Mesenchymal stem cell (in vitro differentiated cells and primary cell): ENCODE measurements around the gene PLIN4.

ENCODE experiments used
- DNase-seq: peaks from one replicate; pipeline ENCODE4 v3.0.0-alpha.2; 2013
- H2AFZ ChIP-seq: one replicate; pipeline ENCODE4 v1.6.1; 2013; ENCODE audit warnings: low read depth, mild to moderate bottlenecking, control low read depth, inconsistent platforms, low read length, moderate library complexity
- H2AK5ac ChIP-seq: 2 replicates; pipeline ENCODE4 v1.6.1; 2013; ENCODE audit warnings: low read length, moderate library complexity, mild to moderate bottlenecking, inconsistent platforms; ENCODE audit not compliant: severe bottlenecking
- H2BK120ac ChIP-seq: one replicate; pipeline ENCODE4 v1.6.1; 2013; ENCODE audit warnings: low read depth, mild to moderate bottlenecking, inconsistent platforms, low read length, moderate library complexity
- H2BK12ac ChIP-seq, 2 experiments: one replicate each; pipeline ENCODE4 v1.6.1; 2013; ENCODE audit warnings: inconsistent platforms in 2 of 2, low read length in 2 of 2, mild to moderate bottlenecking in 2 of 2, moderate library complexity in 2 of 2, control low read depth in 1 of 2
- H2BK15ac ChIP-seq: one replicate; pipeline ENCODE4 v1.6.1; 2013; ENCODE audit warnings: mild to moderate bottlenecking, low read depth, inconsistent platforms; ENCODE audit not compliant: poor library complexity, severe bottlenecking
- H2BK5ac ChIP-seq: 2 replicates; pipeline ENCODE4 v1.6.1; 2013; ENCODE audit warnings: low read depth, mild to moderate bottlenecking, low read length, control low read depth, inconsistent platforms; ENCODE audit not compliant: poor library complexity, severe bottlenecking
- H3K14ac ChIP-seq, 2 experiments: one replicate each; pipeline ENCODE4 v1.6.1; 2013; ENCODE audit warnings: inconsistent platforms in 2 of 2, low read length in 2 of 2, control low read depth in 1 of 2, mild to moderate bottlenecking in 1 of 2, moderate library complexity in 1 of 2
- H3K18ac ChIP-seq, 2 experiments: one replicate each; pipeline ENCODE4 v1.6.1; 2013; ENCODE audit warnings: inconsistent platforms in 2 of 2, low read length in 2 of 2, control low read depth in 1 of 2, low read depth in 1 of 2, mild to moderate bottlenecking in 1 of 2
- H3K23ac ChIP-seq, 2 experiments: one replicate each; pipeline ENCODE4 v1.6.1; 2013; ENCODE audit warnings: inconsistent platforms in 2 of 2, low read length in 2 of 2, mild to moderate bottlenecking in 2 of 2, moderate library complexity in 2 of 2, control low read depth in 1 of 2
- H3K27ac ChIP-seq: 2 replicates; pipeline ENCODE4 v1.5.1; 2013; ENCODE audit warnings: mild to moderate bottlenecking, moderate library complexity, low read length, control low read depth, inconsistent platforms; ENCODE audit not compliant: poor library complexity, severe bottlenecking
- H3K27me3 ChIP-seq, 2 experiments: 2 replicates each; pipeline versions ENCODE4 v1.6.1 to v1.7.0; 2013; ENCODE audit warnings: low read length in 2 of 2, mild to moderate bottlenecking in 2 of 2, moderate library complexity in 2 of 2, control low read depth in 1 of 2, inconsistent platforms in 1 of 2; ENCODE audit not compliant: control insufficient read depth in 1 of 2, insufficient read depth in 1 of 2
- H3K36me3 ChIP-seq, 2 experiments: 2 replicates each; pipeline versions ENCODE4 v1.6.1 to v1.7.0; 2013; ENCODE audit warnings: low read length in 2 of 2, control low read depth in 1 of 2, inconsistent platforms in 1 of 2, low read depth in 1 of 2, mild to moderate bottlenecking in 1 of 2; ENCODE audit not compliant: insufficient read depth in 2 of 2, control insufficient read depth in 1 of 2
- H3K4ac ChIP-seq, 2 experiments: one replicate each; pipeline ENCODE4 v1.6.1; 2013; ENCODE audit warnings: inconsistent platforms in 2 of 2, low read length in 2 of 2, mild to moderate bottlenecking in 2 of 2, moderate library complexity in 2 of 2, control low read depth in 1 of 2, low read depth in 1 of 2
- H3K4me1 ChIP-seq: 2 replicates; pipeline ENCODE4 v1.6.1; 2013; ENCODE audit warnings: low read depth, low read length, control low read depth; ENCODE audit not compliant: control insufficient read depth, insufficient read depth
- H3K4me2 ChIP-seq: 2 replicates; pipeline ENCODE4 v1.6.1; 2013; ENCODE audit warnings: low read length, mild to moderate bottlenecking, inconsistent platforms; ENCODE audit not compliant: poor library complexity, severe bottlenecking
- H3K4me3 ChIP-seq, 2 experiments: 2 replicates each; pipeline versions ENCODE4 v1.5.1 to v1.7.0; 2013; ENCODE audit warnings: low read length in 2 of 2, mild to moderate bottlenecking in 2 of 2, control low read depth in 1 of 2, low read depth in 1 of 2; ENCODE audit not compliant: insufficient read depth in 1 of 2
- H3K79me1 ChIP-seq: replicated peaks from 2 replicates; pipeline ENCODE4 v1.6.1; 2013; ENCODE audit warnings: mild to moderate bottlenecking, control low read depth, low read length, inconsistent platforms; ENCODE audit not compliant: poor library complexity, severe bottlenecking
- H3K9ac ChIP-seq: 2 replicates; pipeline ENCODE4 v1.7.0; 2013; ENCODE audit warnings: mild to moderate bottlenecking, low read length, moderate library complexity
- H3K9me3 ChIP-seq: 2 replicates; pipeline ENCODE4 v1.7.0; 2013; ENCODE audit warnings: mild to moderate bottlenecking, low read length; ENCODE audit not compliant: control insufficient read depth
- H4K8ac ChIP-seq: one replicate; pipeline ENCODE4 v1.6.1; 2013; ENCODE audit warnings: inconsistent platforms, mild to moderate bottlenecking, low read length, moderate library complexity
- H4K91ac ChIP-seq: one replicate; pipeline ENCODE4 v1.6.1; 2013; ENCODE audit warnings: mild to moderate bottlenecking, low read length, inconsistent platforms
- WGBS: methylation state at CpG from one replicate; pipeline ENCODE4 v1.1.7; 2013; ENCODE audit warnings: mixed read lengths; 5-methylcytosine and 5-hydroxymethylcytosine counted together

The PLIN4 gene

DNA sequence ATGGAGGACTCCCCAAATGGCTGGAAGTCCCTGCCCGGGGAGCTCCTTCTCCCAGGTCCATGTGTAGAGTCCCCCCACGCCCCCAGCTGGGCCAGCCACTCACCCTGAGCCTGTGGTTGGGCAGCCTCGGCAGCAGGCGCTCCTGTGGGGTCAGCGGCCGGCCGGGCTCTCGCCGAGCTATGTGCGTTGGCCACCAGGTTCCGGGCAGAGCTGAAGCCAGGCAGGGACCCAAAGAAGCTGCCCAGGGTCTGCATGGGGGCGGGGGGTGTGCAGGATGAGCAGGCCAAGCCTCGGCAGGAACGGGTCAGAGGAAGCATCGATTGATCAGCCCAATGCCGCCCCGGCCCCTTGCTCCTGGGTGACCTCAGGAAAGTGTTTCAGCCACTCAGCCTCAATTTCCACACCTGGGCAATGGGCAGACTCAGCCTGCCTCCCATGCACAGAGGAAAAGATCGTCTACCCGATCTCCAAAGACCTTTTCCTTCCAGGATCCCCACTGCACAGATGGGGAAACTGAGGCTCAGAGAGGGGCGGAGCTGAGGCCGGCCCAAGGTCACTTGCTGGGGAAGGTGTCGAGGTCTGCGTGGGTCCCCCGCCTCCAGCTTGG lies 732 bp downstream of the PLIN4 start:
- 91% methylated on average over 24 of the region's 24 CpGs for WGBS
- Histone ChIP-seq H2BK5ac (no peak overlapping the region), H3K14ac (no peak overlapping the region), H3K27me3 (peaks cover 0 to 25% of the 10 kb centered on the region in 2 experiments), H3K18ac (no peak overlapping the region), H2AK5ac (no peak overlapping the region), H3K4me3 (peak overlapping the region in 1 of 2 experiments; percentile 10), H3K9ac (no peak overlapping the region), H2BK120ac (no peak overlapping the region), H3K4ac (no peak overlapping the region), H3K23ac (no peak overlapping the region), H4K91ac (no peak overlapping the region), H2BK15ac (no peak overlapping the region), H2AFZ (no peak overlapping the region), H2BK12ac (no peak overlapping the region), H3K4me2 (no peak overlapping the region), H4K8ac (no peak overlapping the region), H3K9me3 (no peaks in the 10 kb centered on the region), H3K4me1 (peaks cover 25% of the 10 kb centered on the region), H3K27ac (no peak overlapping the region), H3K36me3 (no peaks in the 10 kb centered on the region), H3K79me1 (no peaks in the 10 kb centered on the region)
- no peak for DNase-seq

DNA sequence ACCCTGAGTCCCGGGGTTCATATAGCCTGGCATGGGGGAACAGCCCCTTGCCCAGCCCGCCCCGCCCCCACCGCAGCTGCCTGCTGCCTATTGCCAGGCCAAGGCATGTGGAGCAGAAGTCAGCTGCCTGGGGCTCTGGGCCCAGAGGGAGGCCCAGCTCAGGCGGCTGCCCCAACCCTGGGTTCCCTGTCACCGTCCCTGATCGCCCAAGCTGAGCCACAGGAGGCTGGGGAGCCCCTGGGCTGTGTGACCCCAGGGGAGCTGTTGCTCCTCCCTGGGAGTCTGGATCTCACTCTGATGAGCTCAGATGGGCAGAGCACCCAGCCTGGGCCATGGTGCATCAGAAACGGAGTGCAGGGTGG lies 1.4 kb downstream of the PLIN4 start:
- Histone ChIP-seq H3K27ac (no peak overlapping the region), H3K36me3 (no peaks in the 10 kb centered on the region), H3K4ac (no peak overlapping the region), H3K27me3 (peaks cover 0 to 25% of the 10 kb centered on the region in 2 experiments), H3K9ac (peak overlapping the region; percentile 36), H2BK5ac (no peak overlapping the region), H3K4me1 (peaks cover 25% of the 10 kb centered on the region), H4K8ac (no peak overlapping the region), H4K91ac (peak overlapping the region; percentile 46), H2BK120ac (no peak overlapping the region), H3K23ac (no peak overlapping the region), H3K18ac (no peak overlapping the region), H2AK5ac (no peak overlapping the region), H2BK12ac (no peak overlapping the region), H3K4me2 (no peak overlapping the region), H3K79me1 (no peaks in the 10 kb centered on the region), H2AFZ (no peak overlapping the region), H3K4me3 (no peak overlapping the region), H3K9me3 (no peaks in the 10 kb centered on the region), H2BK15ac (no peak overlapping the region), H3K14ac (no peak overlapping the region)
- no peak for DNase-seq
- WGBS = 74% methylated on average over 8 of the region's 8 CpGs

DNA sequence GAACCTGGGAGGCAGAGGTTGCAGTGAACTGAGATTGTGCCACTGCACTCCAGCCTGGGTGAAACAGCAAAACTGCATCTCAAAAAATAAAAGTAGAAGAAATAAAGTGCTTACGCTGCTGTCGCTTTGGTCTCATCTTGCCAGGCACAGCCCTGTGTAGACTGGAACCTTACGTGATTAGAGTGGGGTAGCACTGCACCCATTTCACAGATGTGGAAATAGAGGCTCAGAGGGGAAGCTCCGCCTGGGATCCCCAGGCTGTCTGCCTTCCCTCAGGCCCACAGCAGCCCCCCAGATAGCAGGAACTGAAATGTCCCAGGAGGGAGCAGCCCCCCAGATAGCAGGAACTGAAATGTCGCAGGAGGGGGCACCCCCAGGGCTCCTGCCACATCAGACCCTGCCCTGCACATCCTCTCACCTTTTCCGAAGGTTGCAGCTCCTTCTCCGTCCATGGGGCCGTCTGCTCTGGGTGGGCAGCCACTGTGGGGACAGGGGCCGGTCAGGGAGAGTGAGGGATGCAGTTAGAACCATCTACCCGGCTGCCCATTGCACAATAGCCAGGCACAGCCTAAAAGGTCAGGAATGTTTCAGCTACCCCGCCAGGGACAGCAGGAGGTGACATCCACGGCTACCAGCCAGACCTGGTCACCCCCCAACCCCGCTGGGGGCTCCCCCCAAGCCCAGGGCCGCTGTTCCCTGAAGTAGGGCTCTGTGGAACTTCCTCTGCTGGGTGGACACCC lies 1.9 kb downstream of the PLIN4 start:
- H3K4ac ChIP-seq = no peak overlapping the region
- whole genome bisulfite sequencing = 81% methylated on average over 14 of the region's 14 CpGs
- H2AFZ ChIP-seq = no peak overlapping the region
- no peaks in the 10 kb centered on the region for H3K79me1 ChIP-seq
- no peak overlapping the region for H3K4me2 ChIP-seq
- no peak overlapping the region for H3K27ac ChIP-seq
- no peak overlapping the region for H2BK120ac ChIP-seq
- H3K9ac ChIP-seq = no peak overlapping the region
- H4K8ac ChIP-seq = no peak overlapping the region
- H3K36me3 ChIP-seq = no peaks in the 10 kb centered on the region
- H2BK5ac ChIP-seq = no peak overlapping the region
- H3K9me3 ChIP-seq = no peaks in the 10 kb centered on the region
- no peak for DNase-seq
- H2AK5ac ChIP-seq = no peak overlapping the region
- H3K27me3 ChIP-seq = peaks cover 0 to 25% of the 10 kb centered on the region in 2 experiments
- H3K4me3 ChIP-seq = no peak overlapping the region
- H4K91ac ChIP-seq = no peak overlapping the region
- H2BK12ac ChIP-seq = no peak overlapping the region
- no peak overlapping the region for H3K18ac ChIP-seq
- H3K14ac ChIP-seq = no peak overlapping the region
- peaks cover 21% of the 10 kb centered on the region for H3K4me1 ChIP-seq
- no peak overlapping the region for H2BK15ac ChIP-seq
- no peak overlapping the region for H3K23ac ChIP-seq

DNA sequence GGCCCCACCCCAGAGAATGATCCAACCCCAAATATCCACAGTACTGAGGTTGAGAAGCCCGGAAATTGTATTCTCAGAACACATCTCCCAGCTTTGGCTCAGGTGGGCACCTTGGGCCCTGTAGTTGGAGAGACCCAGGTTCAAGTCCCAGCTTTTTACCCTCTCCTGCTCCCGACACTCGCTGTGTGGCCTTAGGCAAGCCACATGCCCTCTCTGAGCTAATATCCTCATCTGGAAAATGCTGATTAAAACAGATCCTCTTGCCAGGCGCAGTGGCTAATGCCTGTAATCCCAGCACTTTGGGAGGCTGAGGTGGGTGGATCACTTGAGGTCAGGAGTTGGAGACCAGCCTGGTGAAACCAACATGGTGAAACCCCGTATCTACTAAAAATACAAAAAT lies 2.6 kb downstream of the PLIN4 start:
- no peak overlapping the region for H2BK5ac ChIP-seq
- 85% methylated on average over 3 of the region's 5 CpGs for whole genome bisulfite sequencing

More for the DNA sequence above, 2.6 kb downstream of the PLIN4 start:
- no peak overlapping the region for H2AFZ ChIP-seq
- H3K4me3 ChIP-seq = no peak overlapping the region
- no peak overlapping the region for H3K27ac ChIP-seq
- H2AK5ac ChIP-seq = no peak overlapping the region
- H2BK120ac ChIP-seq = no peak overlapping the region
- no peaks in the 10 kb centered on the region for H3K9me3 ChIP-seq
- DNase-seq = no peak
- no peak overlapping the region for H2BK12ac ChIP-seq
- H3K36me3 ChIP-seq = no peaks in the 10 kb centered on the region
- H3K27me3 ChIP-seq = peaks cover 0 to 25% of the 10 kb centered on the region in 2 experiments
- no peak overlapping the region for H3K4me2 ChIP-seq
- no peaks in the 10 kb centered on the region for H3K79me1 ChIP-seq
- no peak overlapping the region for H4K91ac ChIP-seq
- H3K4ac ChIP-seq = no peak overlapping the region
- no peak overlapping the region for H3K14ac ChIP-seq
- H3K23ac ChIP-seq = no peak overlapping the region
- peaks cover 19% of the 10 kb centered on the region for H3K4me1 ChIP-seq
- no peak overlapping the region for H2BK15ac ChIP-seq
- no peak overlapping the region for H3K9ac ChIP-seq
- H3K18ac ChIP-seq = no peak overlapping the region
- no peak overlapping the region for H4K8ac ChIP-seq
